Measurements from ENCODE around the gene KANSL3. TPM values are rescaled to one million over a fixed set of nuclear protein-coding genes. Genes with fewer than 3 reads are reported as not detected.

The KANSL3 gene
- total and polyA plus RNA-seq, 9 of the 15 experiments (the other 6 are each of a cell fraction or from before 2014, with no cell fraction given): 11.3 to 43.7 (median 27.9) TPM

- Histone ChIP-seq H2AFZ (ENCODE audit: low read depth, low read length) (no peak overlapping the region), H3K27ac (ENCODE audit: extremely low read depth, low read depth, low read length) (no peak overlapping the region), H3K9ac (ENCODE audit: insufficient read depth in 1 of 2, low read depth in 2 of 2, low read length in 2 of 2) (no peak overlapping the region; a peak in 1 of 4 replicates), H3K79me2 (ENCODE audit: control insufficient read depth, insufficient read depth, low read length) (no peaks in the 10 kb centered on the region), H3K9me1 (ENCODE audit: control insufficient read depth, insufficient read depth, low read length) (no peaks in the 10 kb centered on the region), H4K20me1 (replicated peaks; ENCODE audit: control insufficient read depth, insufficient read depth, low read length) (0 out of 2 replicates have a peak, but pooled peaks cover 17% of the 10 kb centered on the region), H3K9me3 (replicated peaks; ENCODE audit: control insufficient read depth, insufficient read depth, low read depth, low read length) (no peaks in the 10 kb centered on the region), H3K4me2 (ENCODE audit: insufficient read depth, low read length) (no peak overlapping the region), H3K4me1 (replicated peaks in 1 of 2; ENCODE audit: control insufficient read depth in 2 of 2, insufficient read depth in 2 of 2, low read length in 2 of 2) (peaks cover 6 to 28% of the 10 kb centered on the region in 2 experiments; a peak in 3 of 5 replicates), H3K36me3 (ENCODE audit: control insufficient read depth, insufficient read depth, low read length) (no peaks in the 10 kb centered on the region), H3K4me3 (no peak overlapping the region), H3K27me3 (ENCODE audit: control insufficient read depth in 2 of 2, insufficient read depth in 2 of 2, low read length in 2 of 2) (peaks cover 20 to 42% of the 10 kb centered on the region in 2 experiments; a peak in 4 of 5 replicates)
- POLR2A ChIA-PET: interaction anchor here (0.6 to 1.1 kb wide), 5 partner anchors 50 to 200 kb away, joined by 3 to 4 read pairs (median 3); no protein-coding TSS in a partner anchor
- in situ Hi-C loops (cut with MboI): no loop called here
- no peak for FAIRE-seq
- no TSS peak for BruUV-seq (replicated peaks)
- TF ChIP-seq NFIC (IDR thresholded peaks at IDR 0.05) (peak; percentile 94), ZNF583 (CRISPR knock-in tag; IDR thresholded peaks at IDR 0.05) (no peak), NFIX (CRISPR knock-in tag; IDR thresholded peaks at IDR 0.05; ENCODE audit: low read depth) (peak; percentile 64), SOX6 (IDR thresholded peaks at IDR 0.05) (no peak), ATF6 (CRISPR knock-in tag; IDR thresholded peaks at IDR 0.05) (no peak)
- no peak for ATAC-seq
- DNase-seq (ENCODE audit: extremely low read depth in 1 of 4, low spot score in 3 of 4): no peak
- WGBS (ENCODE audit: insufficient coverage, low coverage, missing lambda C conversion rate): 37% methylated on average over 3 of the region's 3 CpGs
- CTCF ChIA-PET (ENCODE audit: low intra/inter-chr PET ratio): no interaction called here
- intact Hi-C loops (cut with micrococcal nuclease): no loop called here
Observed at GRCh38 chr2:96687266-96687665, 49.2 kb upstream of the KANSL3 start.

Data from K562 (cell line).